Bronchial epithelial cell (primary cell): ENCODE data around the gene SERPINA3. TPM values are rescaled to one million over a fixed set of nuclear protein-coding genes. Genes with fewer than 3 reads are reported as not detected.

Source experiments
- DNase-seq: peaks from one replicate; pipeline ENCODE4 v3.0.0-alpha.2; 2010; ENCODE audit warnings: low read depth
- FAIRE-seq: peaks from 2 replicates; lab custom pipeline; 2011; peaks lifted over from hg19 to GRCh38; lab: Jason Lieb, UNC
- H3K27me3 ChIP-seq: 2 replicates; pipeline ENCODE4 v1.5.1; 2011; ENCODE audit warnings: low read length; ENCODE audit not compliant: control insufficient read depth, insufficient read depth
- H3K36me3 ChIP-seq: 2 replicates; pipeline ENCODE4 v1.5.1; 2011; ENCODE audit warnings: low read length; ENCODE audit not compliant: control insufficient read depth, insufficient read depth
- H3K4me3 ChIP-seq: 2 replicates; pipeline ENCODE4 v1.5.1; 2011; ENCODE audit warnings: mild to moderate bottlenecking, low read depth, low read length, control low read depth
- total RNA-seq: library from RNA; depleted of rRNA; stranded (reverse); fragments of >200 nt; gene quantifications from 2 replicates; pipeline ENCODE4 v1.2.1, GENCODE V29; 2014
- TF ChIP-seq, protein P1 (sequence below): IDR thresholded peaks from 2 replicates; pipeline ENCODE4 v1.5.1; 2011; ENCODE audit warnings: mild to moderate bottlenecking, moderate library complexity, low read length, control low read depth, inconsistent platforms; ENCODE audit not compliant: insufficient read depth, severe bottlenecking

SERPINA3 gene
- total RNA-seq, 1 donor from 2014 or later = 0.79 TPM

- no peaks in the 10 kb centered on the region for H3K36me3 ChIP-seq
- H3K27me3 ChIP-seq = no peaks in the 10 kb centered on the region
- no peak overlapping the region for H3K4me3 ChIP-seq
- TF ChIP-seq, protein P1, sequence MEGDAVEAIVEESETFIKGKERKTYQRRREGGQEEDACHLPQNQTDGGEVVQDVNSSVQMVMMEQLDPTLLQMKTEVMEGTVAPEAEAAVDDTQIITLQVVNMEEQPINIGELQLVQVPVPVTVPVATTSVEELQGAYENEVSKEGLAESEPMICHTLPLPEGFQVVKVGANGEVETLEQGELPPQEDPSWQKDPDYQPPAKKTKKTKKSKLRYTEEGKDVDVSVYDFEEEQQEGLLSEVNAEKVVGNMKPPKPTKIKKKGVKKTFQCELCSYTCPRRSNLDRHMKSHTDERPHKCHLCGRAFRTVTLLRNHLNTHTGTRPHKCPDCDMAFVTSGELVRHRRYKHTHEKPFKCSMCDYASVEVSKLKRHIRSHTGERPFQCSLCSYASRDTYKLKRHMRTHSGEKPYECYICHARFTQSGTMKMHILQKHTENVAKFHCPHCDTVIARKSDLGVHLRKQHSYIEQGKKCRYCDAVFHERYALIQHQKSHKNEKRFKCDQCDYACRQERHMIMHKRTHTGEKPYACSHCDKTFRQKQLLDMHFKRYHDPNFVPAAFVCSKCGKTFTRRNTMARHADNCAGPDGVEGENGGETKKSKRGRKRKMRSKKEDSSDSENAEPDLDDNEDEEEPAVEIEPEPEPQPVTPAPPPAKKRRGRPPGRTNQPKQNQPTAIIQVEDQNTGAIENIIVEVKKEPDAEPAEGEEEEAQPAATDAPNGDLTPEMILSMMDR = no peak
- peak; percentile 28 for DNase-seq
- FAIRE-seq = peak; percentile 89
Measured at GRCh38 chr14:94638339-94638738, 26.1 kb downstream of the SERPINA3 start.

DNA sequence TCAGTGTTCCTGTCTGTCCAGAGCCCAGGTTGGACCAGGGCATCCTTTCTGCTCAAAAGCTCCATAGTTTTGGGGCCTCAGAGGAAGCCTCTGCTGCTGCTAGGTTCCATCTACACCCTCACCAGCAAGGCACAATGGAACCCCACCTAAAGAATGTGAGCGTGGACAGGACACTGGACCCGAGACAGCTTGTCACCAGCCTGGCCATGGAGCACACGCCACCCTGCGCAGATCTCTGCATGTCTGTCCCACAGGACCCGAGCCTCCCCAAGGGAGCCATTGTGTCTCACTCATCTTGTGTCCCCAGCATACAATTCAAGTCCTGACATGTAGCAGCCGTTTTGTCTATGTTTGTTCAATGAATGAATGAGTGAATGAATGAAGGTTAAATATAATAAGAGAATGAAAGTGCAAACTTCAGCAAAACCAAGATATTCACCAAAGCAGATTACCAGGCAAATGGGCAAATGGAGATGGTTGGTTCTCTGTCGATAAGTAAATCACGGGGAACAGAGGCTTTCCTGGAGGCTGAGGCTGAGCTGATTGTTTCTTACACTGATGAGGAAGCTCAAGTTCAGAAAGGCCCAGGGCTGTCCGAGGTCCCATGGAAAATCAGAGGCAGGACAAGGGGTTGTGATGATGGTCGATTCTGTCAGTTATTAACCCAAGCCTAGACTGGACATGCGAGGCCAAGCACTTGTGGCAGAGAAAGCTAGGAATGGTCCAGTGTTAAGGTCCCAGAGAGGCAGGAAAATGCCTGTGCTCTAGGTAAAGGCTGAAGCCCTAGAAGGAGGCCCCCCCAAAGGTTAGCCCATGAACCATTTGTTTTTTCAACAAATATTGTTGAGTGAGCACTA, 27.0 kb downstream of the SERPINA3 start:
- DNase-seq = no peak
- Histone ChIP-seq H3K36me3 (no peaks in the 10 kb centered on the region), H3K4me3 (no peak overlapping the region), H3K27me3 (no peaks in the 10 kb centered on the region)
- FAIRE-seq = no peak
- TF ChIP-seq, protein P1 = no peak

DNA sequence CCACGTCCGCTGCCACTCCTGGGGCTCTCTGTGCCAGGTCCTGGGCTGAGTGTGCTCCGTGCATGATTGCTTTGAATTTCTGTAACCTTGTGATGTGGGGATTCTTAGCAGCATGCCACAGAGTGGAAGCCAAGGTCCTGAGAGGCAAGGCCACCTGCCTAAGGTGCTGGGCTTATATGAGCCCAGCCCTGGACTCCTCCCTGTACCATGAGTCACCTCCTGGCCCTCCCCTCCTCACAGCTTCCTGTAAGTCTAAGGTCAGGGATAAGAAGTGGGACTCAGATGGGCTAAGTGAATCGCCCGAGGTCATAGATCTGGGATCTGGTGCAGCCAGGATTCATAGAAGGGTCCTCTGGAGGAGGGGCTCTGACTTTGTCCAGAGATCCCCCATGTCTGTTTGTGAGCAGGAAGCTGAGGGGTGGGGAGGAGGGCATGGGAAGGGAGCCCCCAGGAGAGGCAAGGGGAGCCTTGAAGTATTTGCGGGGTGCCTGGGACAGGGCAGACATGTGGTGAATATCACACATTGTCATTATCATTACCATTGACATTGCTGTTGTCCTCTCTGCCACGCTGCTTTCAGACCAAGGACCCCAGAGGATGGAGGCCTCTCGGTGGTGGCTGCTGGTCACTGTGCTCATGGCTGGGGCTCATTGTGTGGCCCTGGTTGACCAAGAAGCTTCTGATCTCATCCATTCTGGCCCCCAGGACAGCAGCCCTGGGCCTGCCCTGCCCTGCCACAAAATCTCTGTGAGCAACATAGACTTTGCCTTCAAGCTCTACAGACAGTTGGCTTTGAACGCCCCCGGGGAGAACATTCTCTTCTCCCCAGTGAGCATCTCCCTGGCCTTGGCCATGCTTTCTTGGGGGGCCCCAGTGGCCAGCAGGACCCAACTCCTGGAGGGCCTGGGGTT, 28.8 kb downstream of the SERPINA3 start:
- Histone ChIP-seq H3K36me3 (no peaks in the 10 kb centered on the region), H3K4me3 (no peak overlapping the region), H3K27me3 (no peaks in the 10 kb centered on the region)
- FAIRE-seq = peak; percentile 18
- TF ChIP-seq, protein P1 = no peak
- DNase-seq = peak; percentile 29

DNA sequence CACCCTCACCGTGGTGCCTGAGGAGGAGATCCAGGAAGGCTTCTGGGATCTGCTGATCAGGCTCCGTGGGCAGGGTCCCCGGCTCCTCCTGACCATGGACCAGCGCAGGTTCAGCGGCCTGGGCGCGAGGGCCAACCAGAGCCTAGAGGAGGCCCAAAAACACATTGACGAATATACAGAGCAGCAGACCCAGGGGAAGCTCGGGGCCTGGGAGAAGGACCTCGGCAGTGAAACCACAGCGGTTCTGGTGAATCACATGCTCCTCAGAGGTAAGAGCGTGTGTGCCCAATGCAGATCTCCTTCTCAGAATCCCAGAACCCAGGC, 29.4 kb downstream of the SERPINA3 start:
- DNase-seq (no peak), FAIRE-seq (no peak)
- Histone ChIP-seq H3K4me3 (no peak overlapping the region), H3K27me3 (no peaks in the 10 kb centered on the region), H3K36me3 (no peaks in the 10 kb centered on the region)
- TF ChIP-seq, protein P1 = no peak

GRCh38 chr14:94643316-94644101, 31.3 kb downstream of the SERPINA3 start:
- no peak for FAIRE-seq
- no peak overlapping the region for H3K4me3 ChIP-seq

More at GRCh38 chr14:94643316-94644101, 31.3 kb downstream of the SERPINA3 start:
- DNase-seq = no peak
- Histone ChIP-seq H3K36me3 (no peaks in the 10 kb centered on the region), H3K27me3 (no peaks in the 10 kb centered on the region)
- TF ChIP-seq, protein P1 = no peak
